WTC11 (cell line): ENCODE data around the gene TMEM14C. TPM values are rescaled to one million over a fixed set of nuclear protein-coding genes. Genes with fewer than 3 reads are reported as not detected.
A peak's percentile ranks its signal among the peaks of the same experiment; 100 is the strongest.

Experiments
- ATAC-seq: fragments of 200-7000 bp; cut with Tn5 transposase; 2 replicates; pipeline ENCODE4 v1.10.0; 2021; ENCODE audit warnings: mild to moderate bottlenecking, moderate library complexity
- CTCF ChIA-PET: fragments of 300-600 bp; sonication (Branson Sonifier 250); formaldehyde crosslinking; loops from one replicate; lab custom pipeline; 2021; ENCODE audit warnings: antibody characterized with exemption; lab: Charles Lee
- POLR2A ChIA-PET: fragments of 350-600 bp; sonication (Branson Sonifier 250); formaldehyde crosslinking; loops from one replicate; lab custom pipeline; 2021; ENCODE audit warnings: antibody characterized with exemption; lab: Charles Lee
- DNase-seq: peaks from one replicate; pipeline ENCODE4 v3.0.0; 2021; ENCODE audit warnings: low spot score
- H3K27ac Mint-ChIP-seq: 2 replicates; pipeline ENCODE4 v1.8.0; 2021; ENCODE audit warnings: mixed read lengths
- H3K27me3 Mint-ChIP-seq: 2 replicates; pipeline ENCODE4 v1.8.0; 2021; ENCODE audit warnings: low read depth, mild to moderate bottlenecking, moderate library complexity, mixed read lengths
- H3K36me3 Mint-ChIP-seq: 2 replicates; pipeline ENCODE4 v1.8.0; 2021; ENCODE audit warnings: mixed read lengths
- H3K4me1 Mint-ChIP-seq: 2 replicates; pipeline ENCODE4 v1.8.0; 2022; ENCODE audit warnings: mixed read lengths
- H3K4me3 Mint-ChIP-seq: 2 replicates; pipeline ENCODE4 v1.8.0; 2021; ENCODE audit warnings: mild to moderate bottlenecking, moderate library complexity, mixed read lengths
- H3K9me3 Mint-ChIP-seq: 2 replicates; pipeline ENCODE4 v1.8.0; 2021; ENCODE audit warnings: mixed read lengths
- ATF1 ChIP-seq: sonication (generic); formaldehyde crosslinking; IDR thresholded peaks from 2 replicates; pipeline ENCODE4 v1.8.1; 2023; ENCODE audit warnings: mild to moderate bottlenecking, moderate library complexity, missing genetic modification reagents
- EMX1 ChIP-seq: fragments of 250-450 bp; sonication (Bioruptor Pico); IDR thresholded peaks from 2 replicates; pipeline ENCODE4 v1.8.0; 2021; ENCODE audit warnings: mild to moderate bottlenecking
- TCF7 ChIP-seq: sonication (generic); formaldehyde crosslinking; IDR thresholded peaks from 2 replicates; pipeline ENCODE4 v1.8.0; 2022; ENCODE audit warnings: mild to moderate bottlenecking, low read depth, missing genetic modification reagents, moderate library complexity
- ZNF121 ChIP-seq: sonication (generic); formaldehyde crosslinking; IDR thresholded peaks from 2 replicates; pipeline ENCODE4 v1.8.0; 2023; ENCODE audit warnings: missing genetic modification reagents
- ZNF263 ChIP-seq: sonication (generic); formaldehyde crosslinking; IDR thresholded peaks from 2 replicates; pipeline ENCODE4 v1.8.1; 2022; ENCODE audit warnings: low read depth, mild to moderate bottlenecking, moderate library complexity, missing genetic modification reagents
- ZNF396 ChIP-seq: fragments of 250-450 bp; sonication (Bioruptor Pico); IDR thresholded peaks from 2 replicates; pipeline ENCODE4 v1.8.0; 2021; ENCODE audit warnings: mild to moderate bottlenecking, moderate library complexity, borderline replicate concordance
- ZNF423 ChIP-seq: fragments of 250-450 bp; sonication (Bioruptor Pico); IDR thresholded peaks from 2 replicates; pipeline ENCODE4 v2.1.2; 2022; ENCODE audit warnings: mild to moderate bottlenecking, moderate library complexity
- total RNA-seq: library from RNA; stranded (reverse); gene quantifications from 3 replicates; pipeline ENCODE4 v1.2.3, GENCODE V29; 2021
- TF ChIP-seq, protein P1 (sequence below): sonication (generic); formaldehyde crosslinking; IDR thresholded peaks from 2 replicates; pipeline ENCODE4 v1.8.1; 2022; ENCODE audit warnings: mild to moderate bottlenecking, moderate library complexity, missing genetic modification reagents
- TF ChIP-seq, protein P2 (sequence below): sonication (generic); formaldehyde crosslinking; IDR thresholded peaks from 2 replicates; pipeline ENCODE4 v1.8.1; 2023; ENCODE audit warnings: mild to moderate bottlenecking, missing genetic modification reagents
- TF ChIP-seq, protein P3 (sequence below): sonication (generic); formaldehyde crosslinking; IDR thresholded peaks from 2 replicates; pipeline ENCODE4 v1.8.1; 2023; ENCODE audit warnings: mild to moderate bottlenecking, moderate library complexity, missing genetic modification reagents
- TF ChIP-seq, protein P4 (sequence below): fragments of 250-450 bp; sonication (Bioruptor Pico); IDR thresholded peaks from 2 replicates; pipeline ENCODE4 v1.8.0; 2021; ENCODE audit warnings: mild to moderate bottlenecking
- TF ChIP-seq, protein P5 (sequence below): sonication (generic); formaldehyde crosslinking; conservative IDR thresholded peaks from 2 replicates; pipeline ENCODE4 v1.8.1; 2022; ENCODE audit warnings: mild to moderate bottlenecking, missing genetic modification reagents
- TF ChIP-seq, protein P6 (sequence below): fragments of 250-450 bp; sonication (Bioruptor Pico); IDR thresholded peaks from 2 replicates; pipeline ENCODE4 v1.9.0; 2021; ENCODE audit warnings: mild to moderate bottlenecking, borderline replicate concordance
- TF ChIP-seq, protein P7 (sequence below): sonication (generic); formaldehyde crosslinking; IDR thresholded peaks from 2 replicates; pipeline ENCODE4 v1.8.0; 2022; ENCODE audit warnings: mild to moderate bottlenecking, missing genetic modification reagents

Gene TMEM14C
- total RNA-seq, 1 experiment from 2014 or later = 103 TPM

DNA sequence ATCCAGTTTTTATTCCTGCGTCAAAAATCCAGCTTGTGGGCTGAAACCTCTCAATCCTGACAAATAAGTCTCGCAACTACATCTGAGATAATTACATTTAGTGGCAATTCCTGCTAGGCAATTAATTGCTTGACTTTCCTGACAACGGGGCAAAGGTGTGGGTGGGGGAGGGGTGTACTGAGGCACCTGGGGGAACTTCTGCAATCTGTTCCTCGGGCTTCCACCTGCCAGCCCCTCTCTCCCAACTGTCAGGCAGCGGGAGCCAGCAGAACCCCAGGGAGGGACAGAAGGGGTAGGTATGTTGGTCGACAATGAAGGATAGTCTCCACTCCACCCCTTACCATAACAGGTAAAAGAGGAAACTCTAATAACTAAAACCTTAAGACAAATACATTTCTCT lies 35.3 kb upstream of the TMEM14C start:
- peaks cover 33% of the 10 kb centered on the region for H3K4me1 Mint-ChIP-seq
- POLR2A ChIA-PET = interaction anchor here (0.5 kb wide), 1 partner anchor 603 kb away, joined by 4 read pairs; no protein-coding TSS in a partner anchor
- TF ChIP-seq EMX1 (CRISPR knock-in tag) (no peak), ZNF121 (CRISPR knock-in tag) (no peak), ZNF423 (CRISPR knock-in tag) (no peak), ZNF396 (CRISPR knock-in tag) (no peak), ATF1 (no peak), ZNF263 (no peak), TCF7 (CRISPR knock-in tag) (no peak)
- TF ChIP-seq, protein P1, sequence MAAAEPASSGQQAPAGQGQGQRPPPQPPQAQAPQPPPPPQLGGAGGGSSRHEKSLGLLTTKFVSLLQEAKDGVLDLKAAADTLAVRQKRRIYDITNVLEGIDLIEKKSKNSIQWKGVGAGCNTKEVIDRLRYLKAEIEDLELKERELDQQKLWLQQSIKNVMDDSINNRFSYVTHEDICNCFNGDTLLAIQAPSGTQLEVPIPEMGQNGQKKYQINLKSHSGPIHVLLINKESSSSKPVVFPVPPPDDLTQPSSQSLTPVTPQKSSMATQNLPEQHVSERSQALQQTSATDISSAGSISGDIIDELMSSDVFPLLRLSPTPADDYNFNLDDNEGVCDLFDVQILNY (CRISPR knock-in tag) = no peak
- TF ChIP-seq, protein P2, sequence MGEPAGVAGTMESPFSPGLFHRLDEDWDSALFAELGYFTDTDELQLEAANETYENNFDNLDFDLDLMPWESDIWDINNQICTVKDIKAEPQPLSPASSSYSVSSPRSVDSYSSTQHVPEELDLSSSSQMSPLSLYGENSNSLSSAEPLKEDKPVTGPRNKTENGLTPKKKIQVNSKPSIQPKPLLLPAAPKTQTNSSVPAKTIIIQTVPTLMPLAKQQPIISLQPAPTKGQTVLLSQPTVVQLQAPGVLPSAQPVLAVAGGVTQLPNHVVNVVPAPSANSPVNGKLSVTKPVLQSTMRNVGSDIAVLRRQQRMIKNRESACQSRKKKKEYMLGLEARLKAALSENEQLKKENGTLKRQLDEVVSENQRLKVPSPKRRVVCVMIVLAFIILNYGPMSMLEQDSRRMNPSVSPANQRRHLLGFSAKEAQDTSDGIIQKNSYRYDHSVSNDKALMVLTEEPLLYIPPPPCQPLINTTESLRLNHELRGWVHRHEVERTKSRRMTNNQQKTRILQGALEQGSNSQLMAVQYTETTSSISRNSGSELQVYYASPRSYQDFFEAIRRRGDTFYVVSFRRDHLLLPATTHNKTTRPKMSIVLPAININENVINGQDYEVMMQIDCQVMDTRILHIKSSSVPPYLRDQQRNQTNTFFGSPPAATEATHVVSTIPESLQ (CRISPR knock-in tag) = no peak
- TF ChIP-seq, protein P3, sequence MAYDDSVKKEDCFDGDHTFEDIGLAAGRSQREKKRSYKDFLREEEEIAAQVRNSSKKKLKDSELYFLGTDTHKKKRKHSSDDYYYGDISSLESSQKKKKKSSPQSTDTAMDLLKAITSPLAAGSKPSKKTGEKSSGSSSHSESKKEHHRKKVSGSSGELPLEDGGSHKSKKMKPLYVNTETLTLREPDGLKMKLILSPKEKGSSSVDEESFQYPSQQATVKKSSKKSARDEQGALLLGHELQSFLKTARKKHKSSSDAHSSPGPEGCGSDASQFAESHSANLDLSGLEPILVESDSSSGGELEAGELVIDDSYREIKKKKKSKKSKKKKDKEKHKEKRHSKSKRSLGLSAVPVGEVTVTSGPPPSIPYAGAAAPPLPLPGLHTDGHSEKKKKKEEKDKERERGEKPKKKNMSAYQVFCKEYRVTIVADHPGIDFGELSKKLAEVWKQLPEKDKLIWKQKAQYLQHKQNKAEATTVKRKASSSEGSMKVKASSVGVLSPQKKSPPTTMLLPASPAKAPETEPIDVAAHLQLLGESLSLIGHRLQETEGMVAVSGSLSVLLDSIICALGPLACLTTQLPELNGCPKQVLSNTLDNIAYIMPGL (CRISPR knock-in tag) = no peak
- TF ChIP-seq, protein P4, sequence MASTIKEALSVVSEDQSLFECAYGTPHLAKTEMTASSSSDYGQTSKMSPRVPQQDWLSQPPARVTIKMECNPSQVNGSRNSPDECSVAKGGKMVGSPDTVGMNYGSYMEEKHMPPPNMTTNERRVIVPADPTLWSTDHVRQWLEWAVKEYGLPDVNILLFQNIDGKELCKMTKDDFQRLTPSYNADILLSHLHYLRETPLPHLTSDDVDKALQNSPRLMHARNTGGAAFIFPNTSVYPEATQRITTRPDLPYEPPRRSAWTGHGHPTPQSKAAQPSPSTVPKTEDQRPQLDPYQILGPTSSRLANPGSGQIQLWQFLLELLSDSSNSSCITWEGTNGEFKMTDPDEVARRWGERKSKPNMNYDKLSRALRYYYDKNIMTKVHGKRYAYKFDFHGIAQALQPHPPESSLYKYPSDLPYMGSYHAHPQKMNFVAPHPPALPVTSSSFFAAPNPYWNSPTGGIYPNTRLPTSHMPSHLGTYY (CRISPR knock-in tag) = no peak
- TF ChIP-seq, protein P5, sequence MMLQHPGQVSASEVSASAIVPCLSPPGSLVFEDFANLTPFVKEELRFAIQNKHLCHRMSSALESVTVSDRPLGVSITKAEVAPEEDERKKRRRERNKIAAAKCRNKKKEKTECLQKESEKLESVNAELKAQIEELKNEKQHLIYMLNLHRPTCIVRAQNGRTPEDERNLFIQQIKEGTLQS (CRISPR knock-in tag) = no peak
- TF ChIP-seq, protein P6, sequence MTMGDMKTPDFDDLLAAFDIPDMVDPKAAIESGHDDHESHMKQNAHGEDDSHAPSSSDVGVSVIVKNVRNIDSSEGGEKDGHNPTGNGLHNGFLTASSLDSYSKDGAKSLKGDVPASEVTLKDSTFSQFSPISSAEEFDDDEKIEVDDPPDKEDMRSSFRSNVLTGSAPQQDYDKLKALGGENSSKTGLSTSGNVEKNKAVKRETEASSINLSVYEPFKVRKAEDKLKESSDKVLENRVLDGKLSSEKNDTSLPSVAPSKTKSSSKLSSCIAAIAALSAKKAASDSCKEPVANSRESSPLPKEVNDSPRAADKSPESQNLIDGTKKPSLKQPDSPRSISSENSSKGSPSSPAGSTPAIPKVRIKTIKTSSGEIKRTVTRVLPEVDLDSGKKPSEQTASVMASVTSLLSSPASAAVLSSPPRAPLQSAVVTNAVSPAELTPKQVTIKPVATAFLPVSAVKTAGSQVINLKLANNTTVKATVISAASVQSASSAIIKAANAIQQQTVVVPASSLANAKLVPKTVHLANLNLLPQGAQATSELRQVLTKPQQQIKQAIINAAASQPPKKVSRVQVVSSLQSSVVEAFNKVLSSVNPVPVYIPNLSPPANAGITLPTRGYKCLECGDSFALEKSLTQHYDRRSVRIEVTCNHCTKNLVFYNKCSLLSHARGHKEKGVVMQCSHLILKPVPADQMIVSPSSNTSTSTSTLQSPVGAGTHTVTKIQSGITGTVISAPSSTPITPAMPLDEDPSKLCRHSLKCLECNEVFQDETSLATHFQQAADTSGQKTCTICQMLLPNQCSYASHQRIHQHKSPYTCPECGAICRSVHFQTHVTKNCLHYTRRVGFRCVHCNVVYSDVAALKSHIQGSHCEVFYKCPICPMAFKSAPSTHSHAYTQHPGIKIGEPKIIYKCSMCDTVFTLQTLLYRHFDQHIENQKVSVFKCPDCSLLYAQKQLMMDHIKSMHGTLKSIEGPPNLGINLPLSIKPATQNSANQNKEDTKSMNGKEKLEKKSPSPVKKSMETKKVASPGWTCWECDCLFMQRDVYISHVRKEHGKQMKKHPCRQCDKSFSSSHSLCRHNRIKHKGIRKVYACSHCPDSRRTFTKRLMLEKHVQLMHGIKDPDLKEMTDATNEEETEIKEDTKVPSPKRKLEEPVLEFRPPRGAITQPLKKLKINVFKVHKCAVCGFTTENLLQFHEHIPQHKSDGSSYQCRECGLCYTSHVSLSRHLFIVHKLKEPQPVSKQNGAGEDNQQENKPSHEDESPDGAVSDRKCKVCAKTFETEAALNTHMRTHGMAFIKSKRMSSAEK (CRISPR knock-in tag) = no peak
- TF ChIP-seq, protein P7, sequence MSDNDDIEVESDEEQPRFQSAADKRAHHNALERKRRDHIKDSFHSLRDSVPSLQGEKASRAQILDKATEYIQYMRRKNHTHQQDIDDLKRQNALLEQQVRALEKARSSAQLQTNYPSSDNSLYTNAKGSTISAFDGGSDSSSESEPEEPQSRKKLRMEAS (CRISPR knock-in tag) = no peak
- no peaks in the 10 kb centered on the region; the same call in 1 of the 2 replicates for H3K9me3 Mint-ChIP-seq
- H3K36me3 Mint-ChIP-seq = no peaks in the 10 kb centered on the region
- CTCF ChIA-PET = interaction anchor here (0.9 to 1.4 kb wide), 2 partner anchors 209 to 222 kb away, joined by 3 to 5 read pairs; no protein-coding TSS in a partner anchor
- no peak overlapping the region for H3K27ac Mint-ChIP-seq
- H3K27me3 Mint-ChIP-seq = no peaks in the 10 kb centered on the region
- ATAC-seq = peak; percentile 62; the same call in 1 of the 2 replicates
- H3K4me3 Mint-ChIP-seq = no peak overlapping the region
- DNase-seq = peak; percentile 17
